Anterior cingulate cortex (tissue), 58 donors: ENCODE results near the gene STAP2.
A peak's percentile ranks its signal among the peaks of the same experiment; 100 is the strongest.
"Not testable (repeated sequence)": the region's sequence is repeated elsewhere in the genome, so short reads cannot be mapped to it uniquely, and the experiment has no call there.

Experiments
- DNase-seq, 58 donors: peaks; one replicate each; lab custom pipeline; 2025; lab: John Stamatoyannopoulos, UW

Gene STAP2

GRCh38 chr19:4278419-4279266 lies 60.0 kb downstream of the STAP2 start, which contains the start of gene SHD:
Gene SHD (plus strand): TSS chr19:4279266. CDS start chr19:4280064, 798 bp downstream.
- peak in 2 of 58 donors; percentile 9 for DNase-seq

- DNase-seq: no peak
Observed at GRCh38 chr19:4278010-4278409, 60.6 kb downstream of the STAP2 start.

GRCh38 chr19:4277191-4277696 lies 61.4 kb downstream of the STAP2 start:
- no peak for DNase-seq

- not testable (repeated sequence) for DNase-seq
Observed at GRCh38 chr19:4274321-4274686, 64.3 kb downstream of the STAP2 start.
